Measurements from ENCODE around the gene IQUB. TPM values are rescaled to one million over a fixed set of nuclear protein-coding genes. Genes with fewer than 3 reads are reported as not detected.

Gene IQUB
- 10 to 100 TPM in 1 of 4 donors, 1 to 10 TPM in 2, under 1 TPM in 1; 0.83 to 13.3 (median 6.7) TPM for total RNA-seq

- peak; percentile 99 for DNase-seq (ENCODE audit: extremely low spot score)
- Histone ChIP-seq H3K9me3 (no peaks in the 10 kb centered on the region), H3K36me3 (no peaks in the 10 kb centered on the region), H3K4me1 (peaks cover 17 to 31% (median 27%) of the 10 kb centered on the region in 4 donors), H3K27me3 (no peaks in the 10 kb centered on the region), H3K27ac (replicated peaks in 1 of 4) (peak within 1 kb of the TSS; percentile 86 to 94 (median 92)), H3K4me3 (peak within 1 kb of the TSS; percentile 64 to 75 (median 66))
- intact Hi-C loops (cut with DNase I) = loop anchor here (5.0 kb wide), 1 partner anchor 42 kb away; no protein-coding TSS in a partner anchor
- TF ChIP-seq POLR2AphosphoS5 (IDR thresholded peaks at IDR 0.05) (peak; percentile 85 to 86), CTCF (IDR thresholded peaks at IDR 0.05) (no peak), POLR2A (IDR thresholded peaks at IDR 0.05; ENCODE audit: low read depth) (no peak), EP300 (IDR thresholded peaks at IDR 0.05) (no peak)
- 2% methylated on average over 53 of the region's 54 CpGs for WGBS
Measured at GRCh38 chr7:123534383-123535260, at the start of gene IQUB. Gene IQUB (minus strand): TSS chr7:123534595. CDS start chr7:123512340, 22,255 bp downstream.

DNA sequence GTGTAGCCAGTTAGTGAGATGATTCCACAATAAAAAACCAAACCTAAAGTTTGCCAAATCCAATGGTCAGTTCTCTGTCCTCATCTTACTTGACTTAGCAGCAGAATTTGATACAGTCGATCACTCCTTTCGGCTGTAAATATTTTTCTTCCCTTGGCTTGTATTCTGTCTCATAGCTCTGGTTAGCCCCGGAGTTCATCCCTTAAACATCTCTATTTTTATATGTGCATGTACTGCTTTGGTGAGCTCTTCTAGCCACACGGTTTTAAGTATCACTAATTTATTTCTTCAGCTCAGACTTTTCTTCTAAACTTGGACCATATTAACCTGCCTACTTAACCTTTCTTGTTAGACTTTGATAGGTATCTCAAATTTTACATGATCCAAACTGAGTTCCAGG, 49.4 kb upstream of the IQUB start:
- H3K27me3 ChIP-seq = no peaks in the 10 kb centered on the region
- no peak for DNase-seq (ENCODE audit: extremely low spot score)
- H3K4me3 ChIP-seq = no peak overlapping the region
- no peaks in the 10 kb centered on the region for H3K9me3 ChIP-seq
- no peak overlapping the region for H3K27ac ChIP-seq (replicated peaks in 1 of 4)
- intact Hi-C loops (cut with DNase I) = loop anchor here (5.0 to 10.0 kb wide), 2 partner anchors 118 to 281 kb away; no protein-coding TSS in a partner anchor
- H3K4me1 ChIP-seq = no peaks in the 10 kb centered on the region
- TF ChIP-seq POLR2AphosphoS5 (IDR thresholded peaks at IDR 0.05) (no peak), POLR2A (IDR thresholded peaks at IDR 0.05; ENCODE audit: low read depth) (no peak), CTCF (IDR thresholded peaks at IDR 0.05) (no peak), EP300 (IDR thresholded peaks at IDR 0.05) (no peak)
- WGBS = 91% methylated on average over 4 of the region's 4 CpGs
- no peaks in the 10 kb centered on the region for H3K36me3 ChIP-seq

DNA sequence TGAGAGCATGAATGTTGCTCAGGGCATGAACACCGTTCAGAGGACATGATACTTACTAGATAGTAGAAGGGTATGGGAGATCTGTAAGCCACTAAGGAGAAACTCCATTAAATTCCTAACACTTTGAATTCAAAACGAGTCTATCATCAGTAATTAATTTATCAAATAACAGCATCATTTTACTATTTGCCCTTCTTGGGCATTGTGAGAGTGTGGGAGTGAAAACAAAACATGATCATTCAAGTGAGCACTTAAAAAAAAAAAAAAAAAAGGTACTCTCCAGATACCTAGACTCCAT, 46.7 kb upstream of the IQUB start:
- no peaks in the 10 kb centered on the region for H3K9me3 ChIP-seq
- no peak for DNase-seq (ENCODE audit: extremely low spot score)
- no peaks in the 10 kb centered on the region for H3K27me3 ChIP-seq
- no peaks in the 10 kb centered on the region for H3K36me3 ChIP-seq
- intact Hi-C loops (cut with DNase I) = loop anchor here (5.0 to 10.0 kb wide), 2 partner anchors 121 to 284 kb away; no protein-coding TSS in a partner anchor
- no peak overlapping the region for H3K4me3 ChIP-seq
- WGBS = 30% methylated on average over 2 of the region's 2 CpGs
- H3K4me1 ChIP-seq = no peaks in the 10 kb centered on the region
- TF ChIP-seq POLR2A (IDR thresholded peaks at IDR 0.05; ENCODE audit: low read depth) = no peak
- no peak for TF ChIP-seq EP300 (IDR thresholded peaks at IDR 0.05)
- H3K27ac ChIP-seq (replicated peaks in 1 of 4) = no peak overlapping the region

DNA sequence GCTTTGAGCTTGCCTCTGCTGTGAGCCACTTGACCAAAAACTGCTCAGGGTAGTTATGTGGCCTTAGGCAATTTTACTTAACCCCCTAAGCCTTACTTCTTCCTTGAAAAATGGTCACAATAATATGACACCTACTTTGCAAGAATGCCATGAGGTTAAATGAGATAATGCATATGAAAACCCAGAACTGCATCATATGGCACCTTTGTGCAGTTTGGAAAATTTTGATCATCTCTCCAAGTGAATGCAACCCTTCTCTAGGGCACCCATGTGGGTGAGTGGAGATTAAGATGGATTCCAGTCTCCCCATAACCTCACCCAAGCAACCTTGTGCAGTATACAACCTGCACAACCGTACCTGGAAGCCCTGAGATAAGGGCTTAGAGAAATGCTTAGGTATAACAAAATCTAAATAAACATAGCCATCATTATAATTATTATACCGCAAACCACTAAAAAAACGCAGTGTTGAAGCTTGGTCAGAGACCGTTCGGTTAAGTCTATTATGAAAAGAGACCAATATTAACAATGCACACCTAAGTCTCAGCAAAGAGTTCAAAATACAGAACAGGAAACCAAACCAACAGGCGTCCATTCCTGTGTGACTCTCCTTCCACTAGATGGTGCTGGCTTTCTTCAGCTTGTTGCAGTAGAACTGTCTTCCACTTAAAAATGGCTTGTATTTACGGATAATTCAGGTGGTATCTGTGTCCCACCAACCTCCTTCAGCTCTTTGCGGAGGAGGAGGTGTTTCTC, 46.2 kb upstream of the IQUB start:
- 24% methylated on average over 8 of the region's 8 CpGs for WGBS
- TF ChIP-seq CTCF (IDR thresholded peaks at IDR 0.05) (peak; percentile 44 to 67 (median 47)), POLR2AphosphoS5 (IDR thresholded peaks at IDR 0.05) (no peak)
- H3K9me3 ChIP-seq = no peaks in the 10 kb centered on the region
- no peak overlapping the region for H3K27ac ChIP-seq (replicated peaks in 1 of 4)
- H3K36me3 ChIP-seq = no peaks in the 10 kb centered on the region
- H3K4me3 ChIP-seq = no peak overlapping the region
- intact Hi-C loops (cut with DNase I) = loop anchor here (5.0 to 10.0 kb wide), 2 partner anchors 122 to 284 kb away; no protein-coding TSS in a partner anchor
- no peak for DNase-seq (ENCODE audit: extremely low spot score)
- no peaks in the 10 kb centered on the region for H3K27me3 ChIP-seq
- H3K4me1 ChIP-seq = no peaks in the 10 kb centered on the region

GRCh38 chr7:123579416-123579815, 45.0 kb upstream of the IQUB start:
- no peak overlapping the region for H3K27ac ChIP-seq (replicated peaks in 1 of 4)
- H3K27me3 ChIP-seq = no peaks in the 10 kb centered on the region
- TF ChIP-seq CTCF (IDR thresholded peaks at IDR 0.05) = no peak
- no peak for TF ChIP-seq POLR2A (IDR thresholded peaks at IDR 0.05; ENCODE audit: low read depth)
- no peak for TF ChIP-seq EP300 (IDR thresholded peaks at IDR 0.05)
- no peak for TF ChIP-seq POLR2AphosphoS5 (IDR thresholded peaks at IDR 0.05)
- no peak for DNase-seq (ENCODE audit: extremely low spot score)
- no peak overlapping the region for H3K4me3 ChIP-seq
- no peaks in the 10 kb centered on the region for H3K9me3 ChIP-seq
- H3K36me3 ChIP-seq = no peaks in the 10 kb centered on the region
- intact Hi-C loops (cut with DNase I) = no loop called here
- no peaks in the 10 kb centered on the region for H3K4me1 ChIP-seq

Measured in esophagus muscularis mucosa (tissue), 4 donors.